AML-193 (cell line): ENCODE measurements around the gene PCBP2.

Experiments
- DNase-seq, 2 experiments: peaks; one replicate each; lab custom pipeline; 2025; lab: John Stamatoyannopoulos, UW

PCBP2 gene

DNA sequence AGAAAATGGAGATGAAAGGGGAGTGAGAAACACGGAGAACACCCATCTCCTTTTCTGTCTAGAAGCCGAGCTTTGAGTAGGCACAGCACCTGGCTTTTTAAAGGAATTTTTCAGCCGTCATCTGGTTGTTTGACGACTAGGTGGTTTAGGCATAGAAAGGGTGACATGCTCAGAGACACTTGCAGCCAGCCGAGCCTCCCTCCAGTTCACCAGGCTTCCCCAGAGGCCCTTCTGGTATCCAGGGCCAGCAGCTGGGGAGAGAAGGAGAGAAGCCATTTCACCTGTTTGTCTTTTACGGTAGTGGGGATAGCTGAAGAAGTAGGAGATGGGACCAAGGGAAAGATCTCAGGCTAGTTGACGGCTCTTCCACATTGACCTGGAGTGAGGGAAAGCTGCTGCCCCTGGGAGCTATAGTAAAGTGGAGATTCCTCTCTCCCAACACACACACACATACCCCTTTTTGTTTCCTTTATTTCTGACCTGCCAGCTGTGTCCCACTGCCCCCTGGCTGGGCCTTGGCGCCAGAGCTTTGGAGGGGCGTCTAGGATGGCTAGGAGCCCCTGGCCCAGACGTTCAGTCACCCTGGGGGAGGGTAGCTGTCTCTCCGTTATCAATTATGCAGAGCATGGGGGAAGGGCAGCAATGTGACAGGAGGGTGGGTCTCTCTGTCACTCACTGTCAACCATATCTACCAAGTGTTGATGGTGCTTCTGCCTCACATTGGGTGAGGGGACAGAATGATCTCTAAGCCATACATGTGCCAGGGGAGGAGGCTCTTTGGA lies 41.9 kb downstream of the PCBP2 start:
- no peak for DNase-seq

DNA sequence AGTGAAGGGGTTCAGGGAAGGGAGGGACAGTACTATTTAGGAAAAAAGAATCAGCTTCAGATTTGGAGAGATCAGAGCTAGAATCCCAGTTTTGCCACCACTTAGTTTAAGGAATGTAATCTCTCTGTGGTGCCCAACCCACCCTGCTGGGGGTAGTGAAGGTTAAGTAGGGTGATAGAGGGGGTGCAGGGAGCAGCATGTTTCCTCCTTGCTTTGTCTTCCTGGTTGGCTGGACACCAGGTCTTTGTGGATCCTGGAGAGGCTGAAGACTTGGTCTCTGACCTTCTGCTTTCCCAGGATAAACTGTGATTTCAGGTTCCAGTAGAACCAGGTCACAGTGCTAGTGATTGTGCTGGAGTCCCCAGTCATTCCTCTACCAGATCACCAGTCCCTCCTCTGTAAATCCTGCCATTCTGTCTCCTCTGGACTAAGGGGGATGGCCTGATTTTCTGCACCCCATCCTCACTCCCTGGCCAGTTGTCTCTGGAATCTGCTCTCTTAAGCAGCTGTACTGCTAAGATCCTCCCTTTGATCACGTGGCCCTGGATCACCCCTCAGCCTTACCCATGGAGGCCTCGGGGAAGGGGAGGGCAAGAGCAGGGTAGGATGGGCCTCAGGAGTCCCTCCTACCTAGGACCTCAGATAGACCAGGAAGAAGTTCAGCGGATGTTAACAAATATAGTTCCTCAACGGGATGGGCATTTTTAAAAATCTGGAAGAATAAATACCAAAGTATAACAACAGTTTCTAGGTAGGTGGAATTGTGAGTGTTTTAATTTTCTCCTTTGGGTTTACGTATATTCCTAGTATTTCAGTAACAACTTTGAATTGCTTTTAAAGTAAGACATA lies 44.2 kb downstream of the PCBP2 start:
- no peak for DNase-seq

DNA sequence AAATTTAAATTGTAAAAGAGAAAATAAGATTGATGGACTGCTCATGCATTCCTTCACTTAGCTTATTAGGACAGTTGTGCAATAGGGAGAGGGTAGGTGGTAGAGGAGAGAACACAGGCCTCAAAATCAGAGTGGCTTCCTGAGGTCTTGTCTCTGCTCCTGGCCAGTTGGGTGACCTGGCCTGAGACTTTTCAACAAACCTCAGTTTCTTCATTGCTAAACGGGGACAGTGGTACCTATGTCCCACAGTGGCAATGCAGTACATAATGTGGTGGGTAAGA lies 44.8 kb downstream of the PCBP2 start:
- DNase-seq: no peak

DNA sequence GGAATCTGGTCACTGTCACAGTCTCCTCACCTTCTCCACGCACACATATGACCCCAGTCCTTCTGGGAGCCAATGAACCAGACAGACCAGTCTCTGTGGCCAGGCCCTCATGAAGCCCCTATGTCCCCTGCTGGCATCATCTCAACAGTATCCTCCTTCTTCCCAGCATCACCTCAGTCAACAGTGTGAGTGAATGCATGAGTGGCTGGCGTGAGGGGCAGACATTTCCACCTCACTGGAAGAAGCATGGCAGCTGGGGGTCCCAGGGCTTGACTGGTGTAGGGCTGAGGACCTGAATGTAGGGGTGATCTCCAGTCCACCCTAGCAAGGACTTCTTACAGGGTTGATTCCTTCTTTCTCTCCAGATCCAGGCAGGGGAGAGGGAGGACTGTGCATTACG lies 45.6 kb downstream of the PCBP2 start:
- no peak for DNase-seq

DNA sequence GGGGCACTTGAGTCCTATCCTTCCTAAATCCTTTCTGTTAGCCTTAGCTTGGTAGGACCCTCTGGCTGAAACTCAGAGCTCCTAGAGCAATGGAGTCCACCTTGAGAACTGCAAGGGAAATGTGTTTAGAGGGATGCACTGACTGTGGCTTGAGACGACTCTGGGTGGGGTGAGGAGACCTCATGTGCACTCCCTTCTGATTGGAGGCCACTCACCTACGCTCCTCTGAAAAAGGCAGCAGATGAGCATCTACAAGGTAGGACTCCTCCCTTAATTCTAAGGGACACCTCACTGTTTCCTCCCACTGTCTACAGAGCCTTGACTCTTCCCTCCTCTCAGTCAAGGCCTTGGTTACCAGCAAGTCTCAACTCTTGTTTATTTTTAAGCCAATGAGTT lies 46.3 kb downstream of the PCBP2 start:
- no peak for DNase-seq

DNA sequence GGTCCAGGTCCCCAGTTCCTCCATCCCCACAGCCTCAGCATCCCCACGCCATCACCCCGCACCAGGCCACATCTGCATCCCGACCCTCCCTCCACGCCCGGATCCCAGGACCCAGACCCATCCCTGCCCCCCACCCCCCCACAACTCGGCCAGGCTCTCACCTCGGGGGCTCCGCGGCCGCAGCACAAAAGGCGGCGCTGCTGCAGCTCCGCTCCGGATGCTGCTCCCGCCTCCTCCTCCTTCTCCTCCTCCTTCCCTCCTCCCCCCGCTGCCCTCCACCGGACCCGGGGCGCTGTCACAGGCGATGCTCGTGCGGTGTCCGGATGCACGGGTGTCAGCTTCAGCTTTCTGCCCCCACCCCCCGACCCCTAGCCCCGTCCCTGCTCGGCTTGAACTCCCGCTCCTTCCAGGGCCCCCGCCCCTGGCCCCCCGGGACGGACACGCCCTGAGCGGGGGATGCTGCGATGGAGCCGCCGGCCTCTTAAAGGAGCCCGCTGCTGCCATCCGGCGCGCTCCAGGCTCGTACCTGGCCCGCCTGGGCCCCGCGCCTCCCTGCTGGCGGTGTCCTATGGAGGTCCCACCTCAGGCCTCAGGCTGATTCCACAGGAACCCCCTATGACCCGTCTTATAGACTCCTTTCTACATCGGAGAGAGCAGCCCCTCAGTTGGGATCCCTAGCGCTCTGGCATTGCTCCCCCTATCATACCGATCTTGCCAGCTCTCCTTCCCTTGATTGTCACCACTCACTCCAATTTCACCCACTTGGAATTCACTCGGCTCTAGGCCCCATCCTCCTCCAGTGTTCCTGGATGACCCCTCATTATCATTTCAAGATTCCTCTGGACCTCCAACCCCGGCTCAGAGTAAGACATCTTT lies 47.6 kb downstream of the PCBP2 start, which contains the start of gene MAP3K12:
Gene MAP3K12 (minus strand): TSS at position 193 of the 876 bp plus-strand sequence. CDS start 12,067 bp downstream, outside the sequence.
- DNase-seq: peak in 1 of 2 experiments; percentile 21

DNA sequence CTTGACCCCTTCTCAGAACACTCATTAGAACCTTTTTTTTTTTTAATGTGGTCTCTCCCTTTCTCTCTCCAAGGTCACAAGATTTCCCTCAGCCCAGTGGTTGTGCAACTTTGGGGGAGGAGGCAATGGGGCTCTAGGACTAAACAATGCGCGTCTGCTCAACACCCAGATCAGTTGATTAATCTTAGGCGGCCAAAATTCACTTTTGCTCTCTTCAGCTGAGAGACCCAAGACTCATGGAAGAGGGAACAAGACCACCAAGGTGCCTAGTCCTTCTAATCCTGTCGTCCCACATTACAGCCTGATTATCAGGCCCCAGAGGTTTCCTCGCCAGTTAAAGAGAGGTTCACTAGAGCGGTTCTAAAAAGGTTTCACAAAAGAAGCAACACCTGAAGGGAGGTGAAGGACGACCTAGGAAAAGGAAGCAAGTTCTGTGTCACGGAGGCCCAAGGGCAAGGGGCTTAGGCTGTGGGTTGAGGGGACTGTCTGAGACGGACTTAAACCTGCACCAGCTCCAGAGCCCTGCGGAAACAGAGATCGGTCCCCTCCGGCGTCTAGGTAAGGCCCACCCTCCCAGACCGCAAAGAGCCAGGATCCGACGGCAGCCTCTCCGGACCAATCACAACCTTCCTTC lies 48.4 kb downstream of the PCBP2 start:
- DNase-seq: peak; percentile 51 to 53

DNA sequence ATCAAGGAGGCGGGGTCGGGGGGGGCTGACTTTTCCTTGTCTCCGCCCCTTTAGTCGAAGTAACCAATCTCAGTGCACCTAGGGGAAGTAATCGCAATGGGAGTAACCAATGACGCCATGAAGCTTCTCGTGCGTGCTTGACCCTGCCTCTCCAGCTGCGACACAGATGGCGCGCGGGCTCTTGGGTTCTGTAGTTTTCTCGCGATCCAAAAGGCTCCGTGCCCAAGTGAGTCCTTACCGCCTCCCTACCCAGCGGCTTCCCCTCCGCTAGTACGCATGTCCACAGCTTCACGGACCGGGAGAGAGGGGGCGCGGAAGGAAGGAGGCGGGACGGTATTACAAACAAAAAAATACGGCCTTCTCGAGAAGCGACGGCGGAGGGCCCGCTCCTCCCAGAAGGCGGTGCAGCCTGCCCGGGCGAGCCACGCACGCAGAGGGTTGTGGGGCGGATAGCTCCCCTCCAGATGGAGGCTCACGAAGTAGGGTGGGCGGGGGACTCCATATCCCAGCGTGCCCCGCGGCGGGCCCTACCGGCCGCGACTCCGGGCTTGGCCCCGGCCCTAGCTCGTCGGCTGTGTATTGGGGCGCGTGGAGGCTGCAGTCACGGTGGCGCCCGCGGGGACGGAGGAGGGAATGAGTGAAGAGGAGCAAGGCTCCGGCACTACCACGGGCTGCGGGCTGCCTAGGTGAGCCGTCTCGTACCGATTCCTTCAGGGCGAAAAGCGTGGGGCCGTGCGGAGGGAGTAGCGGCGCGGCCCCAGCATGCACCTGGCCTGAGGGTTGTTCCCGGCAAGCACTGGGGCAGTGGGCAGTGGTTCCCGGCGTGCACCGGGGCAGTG lies 49.1 kb downstream of the PCBP2 start, which contains the start of gene TARBP2:
Gene TARBP2 (plus strand): TSS at position 508 of the 839 bp plus-strand sequence. CDS start 126 bp downstream, at position 634.
- DNase-seq: peak; percentile 97 to 98

DNA sequence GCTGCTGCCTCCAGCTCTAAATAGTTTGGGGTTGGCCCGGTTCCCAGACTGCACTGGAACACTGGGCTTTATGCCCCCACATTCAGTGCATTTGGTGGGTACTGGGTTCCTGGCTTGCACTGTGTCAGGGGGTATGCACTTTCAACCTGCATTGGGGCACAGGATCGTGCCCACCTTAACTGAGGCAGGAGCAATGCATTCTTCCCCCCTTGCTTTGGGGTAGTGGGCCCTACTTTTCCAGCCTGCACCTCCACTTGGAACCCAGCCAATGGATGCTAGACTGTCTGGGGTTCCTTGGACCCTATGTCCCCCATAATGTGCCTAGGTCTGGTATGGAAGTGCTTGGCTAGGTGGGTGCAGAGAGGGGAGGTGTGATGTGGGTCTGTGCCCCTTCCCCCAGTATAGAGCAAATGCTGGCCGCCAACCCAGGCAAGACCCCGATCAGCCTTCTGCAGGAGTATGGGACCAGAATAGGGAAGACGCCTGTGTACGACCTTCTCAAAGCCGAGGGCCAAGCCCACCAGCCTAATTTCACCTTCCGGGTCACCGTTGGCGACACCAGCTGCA lies 49.8 kb downstream of the PCBP2 start:
- DNase-seq: no peak

DNA sequence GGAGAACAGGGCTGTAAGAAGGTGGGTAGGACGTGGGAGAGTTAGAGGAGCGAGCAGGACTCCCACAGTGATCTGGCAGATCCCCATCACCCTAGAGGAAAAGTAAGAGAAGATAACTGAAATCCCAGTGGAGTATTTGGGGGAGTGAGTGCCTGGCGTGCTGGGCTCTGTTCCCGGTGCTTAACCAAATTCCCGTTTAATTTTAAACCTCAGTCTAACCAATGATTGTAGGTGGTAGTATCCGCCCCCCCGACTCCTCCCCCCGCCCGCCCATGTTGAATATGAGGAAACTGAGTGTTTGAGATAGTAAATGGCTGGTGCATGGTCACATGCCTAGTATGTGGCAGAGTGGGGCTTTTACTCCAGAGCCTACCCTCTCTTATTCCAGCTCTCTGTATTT lies 50.4 kb downstream of the PCBP2 start:
- DNase-seq: no peak

DNA sequence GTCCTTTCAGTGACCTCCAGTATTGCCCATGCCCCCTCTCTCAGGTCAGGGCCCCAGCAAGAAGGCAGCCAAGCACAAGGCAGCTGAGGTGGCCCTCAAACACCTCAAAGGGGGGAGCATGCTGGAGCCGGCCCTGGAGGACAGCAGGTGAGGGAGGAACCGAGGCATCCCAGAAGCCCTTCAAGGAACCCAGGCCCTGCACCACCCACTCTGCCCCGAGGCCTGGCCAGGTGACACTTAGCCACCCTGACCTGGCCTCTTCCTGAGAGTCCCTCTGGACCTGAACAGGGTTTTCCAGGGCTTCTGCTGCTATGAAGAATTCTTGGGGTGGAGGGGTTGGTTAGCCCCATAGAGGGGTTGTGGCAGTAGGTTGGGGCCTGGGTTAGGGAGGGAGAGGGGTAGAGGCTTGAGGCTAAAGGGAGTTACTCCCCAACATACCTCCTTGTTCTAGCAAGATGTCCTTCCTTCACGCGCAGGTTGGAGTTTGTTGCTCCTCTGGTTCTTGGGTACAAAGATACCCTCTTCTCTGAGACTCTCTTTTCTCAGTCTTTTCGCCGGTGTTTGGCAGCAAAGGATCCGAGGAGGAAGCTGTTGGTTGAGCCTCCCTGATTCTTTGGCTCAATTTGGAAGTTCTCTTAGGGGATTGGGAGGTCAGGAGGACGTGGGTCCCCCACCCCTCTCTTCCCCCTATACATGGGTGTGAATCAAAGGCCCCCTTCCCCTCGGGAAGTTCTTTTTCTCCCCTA lies 51.3 kb downstream of the PCBP2 start:
- DNase-seq: no peak

DNA sequence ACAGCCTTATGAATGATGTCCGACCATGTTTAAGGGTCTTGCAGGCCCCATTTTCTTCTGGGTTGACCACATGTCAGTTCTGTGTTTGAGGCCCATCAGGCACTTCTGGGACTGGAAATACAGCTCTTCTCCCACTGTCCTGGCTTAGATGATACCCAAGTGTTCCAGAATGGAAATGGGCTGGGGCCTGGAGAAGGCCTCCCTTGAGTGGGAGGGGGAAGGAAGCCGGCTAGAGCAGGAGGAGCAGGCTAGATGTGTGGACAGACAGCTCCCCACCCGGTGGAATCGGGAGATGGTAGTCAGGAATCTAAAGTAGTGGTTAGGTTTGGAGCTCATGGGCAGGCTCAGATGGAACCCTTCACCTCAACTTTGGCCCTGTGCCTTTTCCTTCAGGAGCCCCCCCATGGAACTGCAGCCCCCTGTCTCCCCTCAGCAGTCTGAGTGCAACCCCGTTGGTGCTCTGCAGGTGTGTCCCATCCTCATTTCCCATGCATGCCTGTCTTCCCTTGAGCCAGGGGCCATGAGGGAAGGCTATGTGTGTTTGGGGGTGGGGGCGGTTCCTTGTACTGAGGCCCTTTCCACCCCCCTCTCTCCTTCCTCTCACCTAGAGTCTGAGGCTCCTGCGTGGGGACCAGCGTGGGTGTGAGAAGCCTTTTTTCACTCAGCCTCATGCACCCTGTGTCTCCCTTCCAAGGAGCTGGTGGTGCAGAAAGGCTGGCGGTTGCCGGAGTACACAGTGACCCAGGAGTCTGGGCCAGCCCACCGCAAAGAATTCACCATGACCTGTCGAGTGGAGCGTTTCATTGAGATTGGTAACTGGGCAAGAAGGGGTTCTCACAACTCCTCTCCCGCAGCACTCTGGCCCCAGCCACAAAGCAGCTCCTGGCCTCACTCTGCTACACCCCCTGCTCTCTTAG lies 52.4 kb downstream of the PCBP2 start:
- DNase-seq: no peak

DNA sequence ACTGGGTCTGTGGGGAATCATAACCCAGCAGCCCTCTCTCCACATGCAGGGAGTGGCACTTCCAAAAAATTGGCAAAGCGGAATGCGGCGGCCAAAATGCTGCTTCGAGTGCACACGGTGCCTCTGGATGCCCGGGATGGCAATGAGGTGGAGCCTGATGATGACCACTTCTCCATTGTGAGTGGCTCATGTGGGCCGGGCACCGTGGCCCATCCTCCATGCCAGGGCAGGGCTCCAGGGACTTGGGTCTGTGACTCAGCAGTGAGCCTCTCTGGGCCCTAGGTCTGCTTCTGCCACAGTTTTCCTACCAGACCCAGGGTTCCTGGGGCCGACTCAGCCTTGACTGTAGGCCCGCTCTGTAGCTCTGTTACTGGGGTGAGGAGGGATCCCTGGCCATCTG lies 53.2 kb downstream of the PCBP2 start:
- no peak for DNase-seq

DNA sequence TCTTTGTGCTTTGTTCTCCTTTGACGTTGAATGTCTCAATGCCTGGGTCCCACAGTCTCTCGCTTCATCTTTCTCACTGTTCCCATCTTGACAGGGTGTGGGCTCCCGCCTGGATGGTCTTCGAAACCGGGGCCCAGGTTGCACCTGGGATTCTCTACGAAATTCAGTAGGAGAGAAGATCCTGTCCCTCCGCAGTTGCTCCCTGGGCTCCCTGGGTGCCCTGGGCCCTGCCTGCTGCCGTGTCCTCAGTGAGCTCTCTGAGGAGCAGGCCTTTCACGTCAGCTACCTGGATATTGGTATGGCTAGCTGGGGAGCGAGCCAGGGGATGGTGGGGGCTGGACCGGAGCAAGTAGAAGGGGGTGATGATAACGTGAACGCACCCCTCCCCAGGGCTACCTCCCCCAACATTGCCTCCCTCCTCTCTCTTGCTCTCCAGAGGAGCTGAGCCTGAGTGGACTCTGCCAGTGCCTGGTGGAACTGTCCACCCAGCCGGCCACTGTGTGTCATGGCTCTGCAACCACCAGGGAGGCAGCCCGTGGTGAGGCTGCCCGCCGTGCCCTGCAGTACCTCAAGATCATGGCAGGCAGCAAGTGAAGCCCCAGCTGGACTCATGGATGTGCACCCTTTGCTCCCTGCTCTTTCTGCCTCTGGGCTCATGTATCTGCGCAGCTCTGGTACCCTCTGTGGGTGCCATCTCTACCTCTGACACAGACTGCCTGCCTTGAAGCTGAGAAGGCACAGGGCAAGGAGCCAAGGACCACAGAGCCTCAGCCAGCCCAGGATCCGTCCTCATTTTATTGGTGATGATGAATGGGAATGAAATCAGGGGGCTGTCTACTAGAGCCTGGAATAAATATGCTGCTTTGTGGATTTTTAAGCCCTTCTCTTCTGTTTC lies 53.9 kb downstream of the PCBP2 start:
- no peak for DNase-seq

DNA sequence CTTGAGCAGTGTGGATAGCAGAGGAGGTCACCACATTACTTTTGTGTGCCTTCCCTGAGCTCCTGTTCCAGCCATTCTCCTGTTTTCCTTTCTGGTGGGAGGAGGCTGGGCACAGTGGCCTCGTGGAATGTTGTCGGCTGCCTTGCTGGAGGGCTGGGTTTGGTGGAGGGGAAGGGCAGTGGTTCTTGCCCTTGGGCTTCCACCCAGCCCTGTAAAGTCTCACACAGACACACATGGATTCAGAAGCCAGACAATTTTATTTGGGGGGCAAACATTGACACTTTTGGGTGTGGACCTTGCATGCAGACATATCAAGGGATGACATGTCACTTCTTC lies 54.5 kb downstream of the PCBP2 start:
- DNase-seq: no peak

DNA sequence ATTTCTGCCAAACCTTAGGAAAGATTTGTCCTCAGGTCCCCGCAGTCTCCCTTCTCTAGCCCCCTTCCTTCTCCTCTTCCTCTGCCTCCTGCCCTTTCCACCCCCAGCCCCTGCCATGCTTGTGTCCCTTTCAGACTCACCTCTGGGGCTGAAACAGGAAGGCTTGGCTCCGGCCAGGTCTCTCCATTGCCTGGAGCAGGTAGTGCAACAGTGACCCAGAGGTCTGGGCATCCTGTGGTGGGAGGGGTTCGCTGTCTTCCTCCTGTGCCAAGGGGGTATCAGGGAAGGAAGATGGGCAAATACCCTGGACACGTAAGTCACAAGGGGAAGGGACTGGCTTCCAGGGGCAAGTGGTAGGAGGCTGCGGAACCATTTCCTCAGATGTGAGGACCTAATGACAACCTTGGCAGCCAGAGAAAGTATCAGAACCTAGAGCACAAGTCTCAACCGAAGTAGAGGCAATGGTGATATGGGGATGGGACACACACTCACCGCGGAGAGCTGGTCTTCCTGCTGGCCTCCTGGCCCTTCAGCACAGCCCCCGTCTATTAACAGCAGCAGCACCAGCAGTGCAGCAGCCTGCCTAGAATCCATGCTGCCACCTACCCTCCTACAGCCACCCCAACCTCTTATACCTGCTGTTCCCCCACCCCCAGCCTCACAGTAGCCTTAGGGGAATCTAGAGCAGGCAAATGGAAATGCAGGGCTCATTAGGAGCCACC lies 55.1 kb downstream of the PCBP2 start, which contains the start of gene NPFF:
Gene NPFF (minus strand): TSS at position 604 of the 722 bp plus-strand sequence. CDS start 10 bp downstream, at position 594.
- DNase-seq: no peak

DNA sequence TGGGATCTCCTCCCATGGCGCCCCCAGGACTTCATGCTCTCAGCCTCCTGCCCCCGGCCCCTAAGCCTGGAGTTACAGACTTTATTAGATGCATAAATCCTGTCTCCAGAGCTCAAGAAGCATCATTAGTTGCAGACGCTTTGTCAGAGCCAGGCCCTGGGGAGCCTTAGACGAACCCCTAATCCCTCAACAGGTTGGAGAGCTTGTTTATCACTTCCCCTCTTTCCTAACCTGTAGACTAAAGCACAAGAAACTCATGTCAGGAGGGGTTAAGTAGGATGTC lies 55.6 kb downstream of the PCBP2 start:
- no peak for DNase-seq
